RWPE2 (cell line): ENCODE data around the gene RXFP2.

Source experiments
- ATAC-seq: fragments of 200-7000 bp; cut with Tn5 transposase; 3 replicates; pipeline ENCODE4 v1.9.1; 2021; ENCODE audit warnings: low read depth
- DNase-seq: peaks from one replicate; pipeline ENCODE4 v3.0.0-alpha.2; 2020; ENCODE audit warnings: low spot score
- H3K27ac ChIP-seq: fragments of 450-650 bp; 2 replicates; pipeline ENCODE4 v1.5.1; 2017; ENCODE audit warnings: mild to moderate bottlenecking; ENCODE audit not compliant: poor library complexity, severe bottlenecking
- H3K27me3 ChIP-seq: fragments of 250-450 bp; sonication (Bioruptor Pico); 2 replicates; pipeline ENCODE4 v1.5.1; 2021; ENCODE audit warnings: mild to moderate bottlenecking, moderate library complexity; ENCODE audit not compliant: insufficient read depth, poor library complexity, severe bottlenecking
- H3K36me3 ChIP-seq: fragments of 250-450 bp; sonication (Bioruptor Pico); 2 replicates; pipeline ENCODE4 v1.5.1; 2020; ENCODE audit warnings: low read depth, mild to moderate bottlenecking, moderate library complexity
- H3K4me1 ChIP-seq: fragments of 250-450 bp; sonication (Bioruptor Pico); 2 replicates; pipeline ENCODE4 v1.5.1; 2021; ENCODE audit warnings: mild to moderate bottlenecking, moderate library complexity; ENCODE audit not compliant: insufficient read depth, poor library complexity, severe bottlenecking
- H3K4me3 ChIP-seq: fragments of 250-450 bp; sonication (Bioruptor Pico); 2 replicates; pipeline ENCODE4 v1.5.1; 2021; ENCODE audit warnings: mild to moderate bottlenecking, moderate library complexity; ENCODE audit not compliant: severe bottlenecking
- H3K9me3 ChIP-seq: fragments of 250-450 bp; sonication (Bioruptor Pico); 2 replicates; pipeline ENCODE4 v1.5.1; 2021; ENCODE audit warnings: mild to moderate bottlenecking, moderate library complexity; ENCODE audit not compliant: severe bottlenecking
- CTCF ChIP-seq: fragments of 450-650 bp; IDR thresholded peaks from one replicate; pipeline ENCODE4 v1.5.1; 2017; ENCODE audit warnings: mild to moderate bottlenecking, moderate library complexity; ENCODE audit not compliant: poor library complexity, severe bottlenecking

The RXFP2 gene

GRCh38 chr13:31772231-31772630 is 32.9 kb downstream of the RXFP2 start:
- Histone ChIP-seq H3K27me3 (no peaks in the 10 kb centered on the region), H3K27ac (no peak overlapping the region), H3K4me3 (no peak overlapping the region), H3K9me3 (no peaks in the 10 kb centered on the region), H3K4me1 (peaks cover 19% of the 10 kb centered on the region), H3K36me3 (no peaks in the 10 kb centered on the region)
- no peak for ATAC-seq
- DNase-seq = no peak
- TF ChIP-seq CTCF = no peak

- H3K27me3 ChIP-seq = no peaks in the 10 kb centered on the region
- TF ChIP-seq CTCF = no peak
- H3K4me3 ChIP-seq = no peak overlapping the region
- ATAC-seq (peak; percentile 86), DNase-seq (no peak)
- H3K4me1 ChIP-seq = peaks cover 9% of the 10 kb centered on the region
- H3K9me3 ChIP-seq = no peaks in the 10 kb centered on the region
- H3K27ac ChIP-seq = peak overlapping the region; percentile 65
- H3K36me3 ChIP-seq = no peaks in the 10 kb centered on the region
Observed at GRCh38 chr13:31773538-31773937, 34.2 kb downstream of the RXFP2 start.

- DNase-seq (no peak), ATAC-seq (no peak)
- H3K4me1 ChIP-seq = peaks cover 9% of the 10 kb centered on the region
- no peak for TF ChIP-seq CTCF
- H3K4me3 ChIP-seq = no peak overlapping the region
- H3K9me3 ChIP-seq = no peaks in the 10 kb centered on the region
- no peaks in the 10 kb centered on the region for H3K36me3 ChIP-seq
- H3K27me3 ChIP-seq = no peaks in the 10 kb centered on the region
- H3K27ac ChIP-seq = peak overlapping the region; percentile 65
Observed at GRCh38 chr13:31774186-31774750, 34.9 kb downstream of the RXFP2 start.

GRCh38 chr13:31775148-31775547 is 35.8 kb downstream of the RXFP2 start:
- Histone ChIP-seq H3K4me3 (no peak overlapping the region), H3K27ac (no peak overlapping the region), H3K4me1 (peaks cover 9% of the 10 kb centered on the region), H3K36me3 (no peaks in the 10 kb centered on the region), H3K27me3 (no peaks in the 10 kb centered on the region), H3K9me3 (no peaks in the 10 kb centered on the region)
- no peak for TF ChIP-seq CTCF
- DNase-seq (no peak), ATAC-seq (no peak)

GRCh38 chr13:31775686-31776085 is 36.4 kb downstream of the RXFP2 start:
- DNase-seq = no peak
- H3K4me3 ChIP-seq = no peak overlapping the region
- peaks cover 9% of the 10 kb centered on the region for H3K4me1 ChIP-seq
- no peak overlapping the region for H3K27ac ChIP-seq
- no peaks in the 10 kb centered on the region for H3K36me3 ChIP-seq
- no peaks in the 10 kb centered on the region for H3K9me3 ChIP-seq
- no peak for ATAC-seq
- no peaks in the 10 kb centered on the region for H3K27me3 ChIP-seq
- TF ChIP-seq CTCF = no peak
